ENCODE data around the gene KREMEN2.
"Not testable (repeated sequence)": the region's sequence is repeated elsewhere in the genome, so short reads cannot be mapped to it uniquely, and the experiment has no call there.

Gene KREMEN2

GRCh38 chr16:2963723-2964474 lies at the start of gene KREMEN2:
KREMEN2 (plus strand) TSS chr16:2964275; CDS start chr16:2964521, 246 bp downstream.
- H3K36me3 Mint-ChIP-seq: no peaks in the 10 kb centered on the region
- H3K4me3 Mint-ChIP-seq: peak within 1 kb of the TSS; percentile 85
- H3K27ac Mint-ChIP-seq: no peak within 1 kb of the TSS
- H3K9me3 Mint-ChIP-seq (ENCODE audit: low read depth): no peaks in the 10 kb centered on the region
- peaks cover 26% of the 10 kb centered on the region for H3K4me1 Mint-ChIP-seq (ENCODE audit: low read depth)
- peaks cover 5% of the 10 kb centered on the region for H3K27me3 Mint-ChIP-seq

- H3K27ac Mint-ChIP-seq: peak overlapping the region; percentile 46
- H3K4me1 Mint-ChIP-seq (ENCODE audit: low read depth): peaks cover 32% of the 10 kb centered on the region
- no peaks in the 10 kb centered on the region for H3K9me3 Mint-ChIP-seq (ENCODE audit: low read depth)
- H3K36me3 Mint-ChIP-seq: peaks cover 2% of the 10 kb centered on the region
- no peaks in the 10 kb centered on the region for H3K27me3 Mint-ChIP-seq
- no peak overlapping the region for H3K4me3 Mint-ChIP-seq
Measured at GRCh38 chr16:2915196-2915929, 48.7 kb upstream of the KREMEN2 start.

- Mint-ChIP-seq H3K36me3 (peaks cover 2% of the 10 kb centered on the region), H3K9me3 (ENCODE audit: low read depth) (no peaks in the 10 kb centered on the region), H3K4me3 (no peak overlapping the region), H3K4me1 (ENCODE audit: low read depth) (peaks cover 6% of the 10 kb centered on the region), H3K27me3 (no peaks in the 10 kb centered on the region), H3K27ac (peak overlapping the region; percentile 46)
Measured at GRCh38 chr16:2919511-2920255, 44.4 kb upstream of the KREMEN2 start.

GRCh38 chr16:2923481-2923880 lies 40.6 kb upstream of the KREMEN2 start:
- Mint-ChIP-seq H3K27ac (no peak overlapping the region), H3K4me1 (ENCODE audit: low read depth) (peaks cover 17% of the 10 kb centered on the region), H3K4me3 (no peak overlapping the region), H3K27me3 (no peaks in the 10 kb centered on the region), H3K9me3 (ENCODE audit: low read depth) (no peaks in the 10 kb centered on the region), H3K36me3 (peaks cover 2% of the 10 kb centered on the region)

- Mint-ChIP-seq H3K27ac (no peak overlapping the region), H3K36me3 (no peaks in the 10 kb centered on the region), H3K4me1 (ENCODE audit: low read depth) (peaks cover 11% of the 10 kb centered on the region), H3K27me3 (no peaks in the 10 kb centered on the region), H3K4me3 (no peak overlapping the region), H3K9me3 (ENCODE audit: low read depth) (no peaks in the 10 kb centered on the region)
Measured at GRCh38 chr16:2924901-2925755, 38.9 kb upstream of the KREMEN2 start.

GRCh38 chr16:2925951-2926649 lies 38.0 kb upstream of the KREMEN2 start:
- no peak overlapping the region for H3K27ac Mint-ChIP-seq
- H3K27me3 Mint-ChIP-seq: no peaks in the 10 kb centered on the region
- no peaks in the 10 kb centered on the region for H3K9me3 Mint-ChIP-seq (ENCODE audit: low read depth)
- H3K36me3 Mint-ChIP-seq: no peaks in the 10 kb centered on the region
- H3K4me1 Mint-ChIP-seq (ENCODE audit: low read depth): peaks cover 11% of the 10 kb centered on the region
- H3K4me3 Mint-ChIP-seq: no peak overlapping the region

- Mint-ChIP-seq H3K4me3 (no peak overlapping the region), H3K4me1 (ENCODE audit: low read depth) (peaks cover 11% of the 10 kb centered on the region), H3K27ac (no peak overlapping the region), H3K9me3 (ENCODE audit: low read depth) (no peaks in the 10 kb centered on the region), H3K36me3 (no peaks in the 10 kb centered on the region), H3K27me3 (no peaks in the 10 kb centered on the region)
Measured at GRCh38 chr16:2926650-2926999, 37.5 kb upstream of the KREMEN2 start.

- no peak overlapping the region for H3K27ac Mint-ChIP-seq
- no peaks in the 10 kb centered on the region for H3K36me3 Mint-ChIP-seq
- H3K27me3 Mint-ChIP-seq: no peaks in the 10 kb centered on the region
- H3K4me1 Mint-ChIP-seq (ENCODE audit: low read depth): peaks cover 11% of the 10 kb centered on the region
- H3K4me3 Mint-ChIP-seq: no peak overlapping the region
- no peaks in the 10 kb centered on the region for H3K9me3 Mint-ChIP-seq (ENCODE audit: low read depth)
Measured at GRCh38 chr16:2927010-2927646, 36.9 kb upstream of the KREMEN2 start.

GRCh38 chr16:2928151-2928550 lies 35.9 kb upstream of the KREMEN2 start:
- H3K9me3 Mint-ChIP-seq (ENCODE audit: low read depth); H3K4me3 Mint-ChIP-seq; H3K27me3 Mint-ChIP-seq; H3K27ac Mint-ChIP-seq; H3K36me3 Mint-ChIP-seq: not testable (repeated sequence)
- peaks cover 11% of the 10 kb centered on the region for H3K4me1 Mint-ChIP-seq (ENCODE audit: low read depth)

- Mint-ChIP-seq H3K4me3 (no peak overlapping the region), H3K27me3 (no peaks in the 10 kb centered on the region), H3K27ac (no peak overlapping the region), H3K9me3 (ENCODE audit: low read depth) (no peaks in the 10 kb centered on the region), H3K36me3 (no peaks in the 10 kb centered on the region), H3K4me1 (ENCODE audit: low read depth) (peaks cover 11% of the 10 kb centered on the region)
Measured at GRCh38 chr16:2928796-2929195, 35.3 kb upstream of the KREMEN2 start.

- no peaks in the 10 kb centered on the region for H3K9me3 Mint-ChIP-seq (ENCODE audit: low read depth)
- H3K36me3 Mint-ChIP-seq: peaks cover 2% of the 10 kb centered on the region
- H3K4me3 Mint-ChIP-seq: no peak overlapping the region
- peaks cover 11% of the 10 kb centered on the region for H3K4me1 Mint-ChIP-seq (ENCODE audit: low read depth)
- H3K27ac Mint-ChIP-seq: no peak overlapping the region
- H3K27me3 Mint-ChIP-seq: no peaks in the 10 kb centered on the region
Measured at GRCh38 chr16:2929693-2930092, 34.4 kb upstream of the KREMEN2 start.

- Mint-ChIP-seq H3K27me3 (no peaks in the 10 kb centered on the region), H3K9me3 (ENCODE audit: low read depth) (no peaks in the 10 kb centered on the region), H3K27ac (no peak overlapping the region), H3K36me3 (peaks cover 2% of the 10 kb centered on the region), H3K4me3 (no peak overlapping the region), H3K4me1 (ENCODE audit: low read depth) (peaks cover 11% of the 10 kb centered on the region)
Measured at GRCh38 chr16:2930236-2930635, 33.8 kb upstream of the KREMEN2 start.

- not testable (repeated sequence) for H3K9me3 Mint-ChIP-seq (ENCODE audit: low read depth); H3K27me3 Mint-ChIP-seq; H3K4me3 Mint-ChIP-seq; H3K36me3 Mint-ChIP-seq; H3K27ac Mint-ChIP-seq
- H3K4me1 Mint-ChIP-seq (ENCODE audit: low read depth): peaks cover 11% of the 10 kb centered on the region
Measured at GRCh38 chr16:2931231-2931914, 32.7 kb upstream of the KREMEN2 start.

All from activated naive CD8-positive, alpha-beta T cell (primary cell).